ENCODE measurements around the gene HRAS. TPM values are rescaled to one million over a fixed set of nuclear protein-coding genes. Genes with fewer than 3 reads are reported as not detected.

Gene HRAS
- total RNA-seq, 2 donors from 2014 or later: 31.7 to 48.1 TPM

- H3K36me3 ChIP-seq: no peaks in the 10 kb centered on the region
- no peak overlapping the region for H3K4me3 ChIP-seq
- DNase-seq (ENCODE audit: low spot score): no peak
- H3K27ac ChIP-seq: no peak overlapping the region
- H3K4me1 ChIP-seq: peaks cover 0 to 23% of the 10 kb centered on the region in 2 donors
- TF ChIP-seq CTCF (IDR thresholded peaks at IDR 0.05): no peak
- no peaks in the 10 kb centered on the region for H3K9me3 ChIP-seq
- H3K27me3 ChIP-seq: peaks cover 17 to 36% of the 10 kb centered on the region in 2 donors
Measured at GRCh38 chr11:555780-556661, 20.6 kb upstream of the HRAS start.

GRCh38 chr11:555227-555779 is 19.9 kb upstream of the HRAS start:
- no peak overlapping the region for H3K27ac ChIP-seq
- H3K4me3 ChIP-seq: peak overlapping the region; percentile 4 to 38
- H3K27me3 ChIP-seq: peaks cover 17 to 36% of the 10 kb centered on the region in 2 donors
- no peaks in the 10 kb centered on the region for H3K36me3 ChIP-seq
- no peak for TF ChIP-seq CTCF (IDR thresholded peaks at IDR 0.05)
- peaks cover 0 to 21% of the 10 kb centered on the region in 2 donors for H3K4me1 ChIP-seq
- no peaks in the 10 kb centered on the region for H3K9me3 ChIP-seq
- DNase-seq (ENCODE audit: low spot score): no peak

GRCh38 chr11:554428-555226 is 19.3 kb upstream of the HRAS start:
- H3K27me3 ChIP-seq: peaks cover 17 to 36% of the 10 kb centered on the region in 2 donors
- peak; percentile 53 to 74 for TF ChIP-seq CTCF (IDR thresholded peaks at IDR 0.05)
- no peak for DNase-seq (ENCODE audit: low spot score)
- peaks cover 0 to 16% of the 10 kb centered on the region in 2 donors for H3K4me1 ChIP-seq
- no peaks in the 10 kb centered on the region for H3K9me3 ChIP-seq
- no peak overlapping the region for H3K27ac ChIP-seq
- H3K4me3 ChIP-seq: peak overlapping the region in 1 of 2 donors; percentile 38
- no peaks in the 10 kb centered on the region for H3K36me3 ChIP-seq

GRCh38 chr11:553988-554340 is 18.6 kb upstream of the HRAS start:
- Histone ChIP-seq H3K27me3 (peaks cover 17 to 36% of the 10 kb centered on the region in 2 donors), H3K4me1 (peaks cover 0 to 16% of the 10 kb centered on the region in 2 donors), H3K9me3 (no peaks in the 10 kb centered on the region), H3K4me3 (no peak overlapping the region), H3K36me3 (no peaks in the 10 kb centered on the region), H3K27ac (no peak overlapping the region)
- no peak for DNase-seq (ENCODE audit: low spot score)
- TF ChIP-seq CTCF (IDR thresholded peaks at IDR 0.05): no peak

GRCh38 chr11:553083-553987 is 18.0 kb upstream of the HRAS start:
- H3K4me1 ChIP-seq: peaks cover 0 to 16% of the 10 kb centered on the region in 2 donors
- no peaks in the 10 kb centered on the region for H3K9me3 ChIP-seq
- H3K27me3 ChIP-seq: peaks cover 17 to 36% of the 10 kb centered on the region in 2 donors
- no peaks in the 10 kb centered on the region for H3K36me3 ChIP-seq
- no peak for TF ChIP-seq CTCF (IDR thresholded peaks at IDR 0.05)
- H3K27ac ChIP-seq: no peak overlapping the region
- DNase-seq (ENCODE audit: low spot score): no peak
- no peak overlapping the region for H3K4me3 ChIP-seq

Measured in right atrium auricular region (tissue), 2 donors.